NCI-H1436 treated with DMSO at 0.1 percent for 48 hours (cell line): Measurements from ENCODE around the gene NOL3.

Experiments
- DNase-seq: peaks from one replicate; lab custom pipeline; 2025; lab: John Stamatoyannopoulos, UW

The NOL3 gene

DNA sequence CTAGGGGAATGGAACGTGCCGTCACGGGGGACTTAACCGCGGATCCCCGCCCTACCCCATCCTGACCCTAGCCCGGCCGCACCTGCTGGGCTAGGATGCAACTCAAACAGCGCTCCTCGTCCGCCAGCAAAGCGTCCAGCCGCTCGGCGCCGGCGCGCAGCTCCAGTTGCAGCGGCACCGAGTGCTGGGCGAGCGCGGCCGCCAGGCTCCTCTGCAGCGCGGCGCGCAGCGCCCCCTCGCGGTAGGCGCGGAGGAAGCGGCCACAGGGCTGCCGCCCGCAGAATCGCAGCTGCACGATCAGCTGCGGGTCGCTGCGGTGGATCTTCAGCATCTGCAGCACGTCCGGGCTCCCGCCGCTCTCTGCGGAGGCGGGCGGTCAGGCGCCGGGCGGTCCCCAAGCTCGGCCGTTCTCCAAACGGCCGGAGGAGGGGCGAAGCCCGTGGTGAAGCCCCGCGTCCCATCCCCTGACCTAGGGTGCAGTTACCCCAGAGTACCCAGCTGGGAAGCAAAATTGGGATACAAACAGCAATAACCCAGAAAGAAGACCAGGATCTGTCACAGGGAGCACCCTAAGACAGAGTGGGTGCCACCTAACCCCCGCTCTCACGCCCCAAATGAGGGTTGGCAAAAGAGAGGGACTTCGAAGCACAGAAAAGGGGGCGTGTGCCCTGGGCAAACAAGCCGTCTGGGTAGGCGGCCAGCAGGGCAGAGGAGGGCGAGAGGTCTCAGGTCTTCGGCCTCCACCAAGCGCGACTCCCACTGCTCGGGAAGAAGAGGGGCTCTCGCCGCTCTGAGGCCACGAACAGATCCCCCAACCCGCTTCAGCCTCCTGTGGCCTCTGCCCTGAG, 14.8 kb upstream of the NOL3 start:
- DNase-seq = no peak

DNA sequence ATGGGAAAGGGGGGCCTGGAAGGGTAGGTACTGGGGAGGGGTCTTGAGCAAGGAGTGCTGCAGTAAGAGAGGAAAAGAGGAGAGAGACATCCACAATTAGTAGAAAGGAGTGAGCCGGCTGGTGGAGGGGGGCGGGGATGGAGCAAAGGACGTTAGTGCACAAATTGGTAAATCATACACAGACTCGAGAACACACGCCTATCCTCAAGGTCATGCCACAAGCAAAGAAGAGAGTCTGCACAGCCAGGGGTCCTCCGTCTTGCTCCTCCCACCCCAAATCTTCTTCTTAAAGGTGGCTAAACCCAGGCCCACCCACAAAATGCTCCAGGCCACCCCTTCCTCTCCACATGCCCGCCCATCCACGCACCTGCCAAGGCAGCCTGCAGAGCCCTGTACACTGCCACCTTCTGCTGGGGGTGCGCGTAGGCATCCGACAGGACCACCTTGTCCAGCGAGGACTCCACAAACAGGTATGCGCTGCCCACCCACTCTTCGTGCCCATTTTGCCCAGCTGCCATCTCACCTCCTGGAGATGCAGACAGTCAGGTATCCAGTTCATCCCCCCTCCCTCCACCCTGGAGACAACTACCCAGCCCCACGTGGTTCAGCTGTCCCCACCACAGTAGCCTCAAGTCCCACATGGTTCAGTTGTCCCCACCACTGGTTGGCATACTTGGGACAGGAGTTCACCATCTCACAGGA, 14.0 kb upstream of the NOL3 start:
- no peak for DNase-seq

DNA sequence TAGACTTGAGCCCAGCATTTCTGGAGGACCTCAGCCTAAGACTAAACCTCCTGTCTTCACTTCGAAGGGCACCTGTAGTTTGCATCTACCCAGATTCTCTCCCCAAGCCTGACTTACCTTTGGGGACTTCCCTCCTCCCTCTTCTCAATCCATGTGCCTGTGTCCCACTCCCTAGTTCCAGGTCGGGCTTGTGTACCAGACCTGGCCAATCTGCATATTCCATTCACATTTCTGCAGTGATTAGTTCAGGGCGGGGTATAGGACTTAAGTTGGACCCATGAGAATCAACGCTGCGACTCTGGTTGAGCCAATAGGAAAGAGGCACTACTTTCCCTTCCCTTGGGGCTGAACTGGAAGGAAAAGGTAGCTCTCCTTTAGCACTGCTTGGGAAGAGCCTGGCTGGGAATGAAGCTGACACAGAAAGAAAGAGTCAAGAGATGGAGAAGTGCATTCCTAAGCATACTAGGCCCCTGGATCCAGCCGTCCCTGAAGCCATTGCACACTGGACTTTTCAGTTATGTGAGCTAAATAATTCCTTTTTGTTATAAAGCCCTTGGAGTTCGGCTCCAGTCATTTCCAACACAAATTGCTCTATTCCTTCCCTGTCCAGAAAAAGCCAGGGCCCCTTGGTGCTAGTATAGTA, 13.1 kb upstream of the NOL3 start:
- no peak for DNase-seq

DNA sequence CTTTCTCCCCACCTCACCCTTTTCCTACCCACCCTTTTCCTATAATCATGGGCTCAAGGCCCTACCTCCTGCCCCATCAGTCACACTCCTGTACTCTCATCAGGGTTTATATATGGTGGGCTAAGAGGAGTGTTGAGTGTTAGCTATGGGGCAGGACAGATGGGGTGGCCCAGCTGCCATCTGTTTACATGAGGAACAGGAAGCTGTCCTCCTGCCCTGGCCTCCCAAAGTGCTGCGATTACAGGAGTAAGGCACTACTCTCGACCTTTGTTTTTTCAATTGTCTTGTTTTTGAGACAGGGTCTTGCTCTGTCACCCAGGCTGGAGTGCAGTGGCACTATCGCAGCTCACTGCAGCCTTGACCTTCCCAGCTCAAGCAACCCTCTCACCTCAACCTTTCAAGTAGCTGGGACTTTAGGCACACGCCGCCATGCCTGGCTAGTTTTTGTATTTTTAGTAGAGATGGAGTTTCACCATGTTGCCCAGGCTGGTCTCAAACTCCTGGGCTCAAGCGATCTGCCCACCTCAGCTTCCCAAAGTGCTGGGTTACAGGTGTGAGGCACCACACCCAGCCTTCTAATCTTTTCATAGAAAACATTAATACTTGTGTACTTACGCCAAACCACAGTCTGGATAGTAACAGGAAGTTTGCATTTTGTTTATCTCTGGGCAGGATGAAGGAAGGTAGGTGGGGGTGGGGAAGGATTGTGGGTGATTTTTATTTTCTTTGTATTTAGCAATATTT, 12.3 kb upstream of the NOL3 start:
- no peak for DNase-seq

DNA sequence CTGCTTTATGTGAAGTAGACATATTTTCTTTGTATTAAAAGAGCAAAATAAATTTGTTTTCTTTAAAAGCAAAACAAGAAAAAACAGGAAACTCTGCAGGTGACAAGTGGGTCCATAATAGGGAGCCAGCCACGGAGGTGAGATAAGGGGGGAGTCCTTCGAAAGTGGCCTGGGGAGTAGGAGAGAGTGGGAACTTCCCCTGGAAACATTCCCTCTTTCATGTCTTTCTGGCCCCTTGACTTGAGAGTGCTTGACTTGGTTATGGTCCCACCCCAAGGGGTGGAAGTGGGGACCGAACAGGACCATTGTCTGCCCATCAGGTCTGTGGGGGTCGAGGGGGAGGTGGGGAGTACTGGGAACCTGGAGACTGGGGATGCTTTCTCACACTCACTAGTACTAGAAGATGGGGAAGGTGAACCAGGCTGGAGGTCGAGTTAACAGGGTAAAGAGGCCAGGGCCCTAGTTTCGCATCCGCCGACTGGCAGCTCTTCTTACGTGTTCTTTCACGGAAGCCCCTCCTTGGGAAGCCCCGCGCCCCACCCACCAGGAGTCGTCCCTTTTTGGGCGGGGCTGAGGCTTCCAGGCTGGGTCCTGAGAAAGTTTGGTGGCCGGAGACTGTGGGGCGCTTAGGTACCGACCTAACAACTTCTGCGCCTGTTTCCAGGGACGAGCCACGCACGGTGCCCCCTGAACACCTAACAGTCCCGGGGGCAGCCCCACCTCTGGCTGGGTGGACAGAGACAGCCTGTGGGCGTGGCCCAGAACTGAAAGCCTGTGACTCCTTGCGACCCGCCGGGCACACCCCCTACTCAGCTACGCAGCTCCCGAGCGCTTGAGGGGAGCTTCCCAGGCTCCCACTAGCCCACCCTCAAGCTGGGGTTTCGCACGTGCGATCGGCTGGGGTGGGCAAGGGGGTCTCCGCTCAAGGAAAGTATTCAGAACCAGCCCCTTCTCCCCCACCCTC, 11.4 kb upstream of the NOL3 start:
- DNase-seq = no peak

DNA sequence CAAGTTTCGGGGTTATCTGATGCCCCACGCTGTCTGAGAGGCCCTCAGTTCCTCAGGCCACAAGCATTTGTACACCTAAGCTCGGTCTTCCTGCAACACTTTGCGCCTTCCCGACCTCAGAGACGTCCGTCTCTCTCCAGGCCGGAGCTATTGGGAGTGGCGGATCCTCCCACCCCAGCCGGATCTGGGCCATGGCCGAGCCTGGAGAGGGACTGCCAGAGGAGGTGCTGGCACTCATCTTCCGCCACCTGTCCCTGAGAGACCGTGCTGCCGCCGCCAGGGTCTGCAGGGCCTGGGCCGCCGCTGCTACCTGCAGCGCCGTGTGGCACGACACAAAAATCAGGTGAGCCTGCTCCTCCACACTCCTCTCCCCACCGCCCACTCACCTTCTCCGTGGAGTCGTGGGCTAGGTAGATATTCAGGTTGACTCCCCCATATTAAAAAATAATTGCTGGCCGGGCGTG, 8.7 kb upstream of the NOL3 start:
- DNase-seq = no peak

DNA sequence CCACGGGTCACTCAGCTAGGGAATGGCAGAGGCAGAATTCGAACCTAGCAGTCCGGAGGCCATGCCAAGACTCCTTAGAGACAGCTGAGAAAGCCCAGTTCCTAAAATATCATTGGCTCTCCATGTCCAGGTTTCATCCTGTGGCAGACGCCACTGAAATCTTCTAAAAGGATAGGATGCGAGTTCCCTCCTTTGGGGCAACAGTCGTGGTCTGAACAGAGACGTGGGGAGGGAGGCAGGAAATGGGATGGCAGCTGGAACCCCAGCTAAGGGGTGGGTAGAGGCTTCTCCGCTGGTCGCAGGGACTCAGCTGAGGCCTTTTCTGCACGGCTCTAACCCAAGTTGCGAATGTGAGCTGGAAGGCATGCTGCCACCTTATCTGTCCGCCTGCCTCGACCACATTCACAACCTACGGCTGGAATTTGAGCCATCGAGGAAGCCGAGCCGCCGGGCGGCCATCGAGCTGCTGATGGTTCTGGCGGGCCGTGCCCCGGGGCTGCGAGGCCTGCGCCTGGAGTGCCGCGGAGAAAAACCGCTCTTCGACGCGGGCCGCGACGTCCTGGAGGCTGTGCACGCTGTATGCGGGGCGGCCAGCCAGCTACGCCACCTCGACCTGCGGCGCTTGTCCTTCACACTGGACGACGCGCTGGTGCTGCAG, 7.7 kb upstream of the NOL3 start:
- no peak for DNase-seq

DNA sequence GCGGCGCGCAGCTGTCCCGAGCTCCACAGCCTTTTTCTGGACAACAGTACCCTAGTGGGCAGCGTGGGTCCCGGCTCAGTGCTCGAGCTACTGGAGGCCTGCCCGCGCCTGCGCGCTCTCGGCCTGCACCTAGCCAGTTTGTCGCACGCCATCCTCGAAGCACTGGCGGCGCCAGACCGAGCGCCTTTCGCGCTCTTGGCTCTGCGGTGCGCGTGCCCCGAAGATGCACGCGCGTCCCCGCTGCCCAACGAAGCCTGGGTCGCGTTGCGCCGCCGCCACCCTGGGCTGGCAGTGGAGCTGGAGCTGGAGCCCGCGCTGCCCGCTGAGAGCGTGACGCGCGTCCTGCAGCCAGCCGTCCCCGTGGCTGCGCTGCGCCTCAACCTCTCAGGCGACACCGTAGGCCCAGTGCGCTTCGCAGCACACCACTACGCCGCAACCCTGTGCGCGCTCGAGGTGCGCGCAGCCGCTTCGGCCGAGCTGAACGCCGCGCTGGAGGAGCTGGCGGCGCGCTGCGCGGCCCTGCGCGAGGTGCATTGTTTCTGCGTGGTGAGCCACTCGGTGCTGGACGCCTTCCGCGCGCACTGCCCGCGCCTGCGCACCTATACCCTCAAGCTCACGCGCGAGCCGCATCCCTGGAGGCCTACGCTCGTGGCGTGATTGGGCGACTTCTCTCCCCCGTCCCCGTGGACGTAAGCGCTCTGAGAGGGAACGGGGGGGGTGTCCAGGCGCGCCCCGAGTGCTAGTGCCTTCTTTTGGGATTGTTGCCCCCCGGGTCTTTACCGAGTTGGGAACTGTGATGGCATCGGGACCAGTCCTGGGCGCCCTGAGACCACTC, 7.0 kb upstream of the NOL3 start:
- no peak for DNase-seq

DNA sequence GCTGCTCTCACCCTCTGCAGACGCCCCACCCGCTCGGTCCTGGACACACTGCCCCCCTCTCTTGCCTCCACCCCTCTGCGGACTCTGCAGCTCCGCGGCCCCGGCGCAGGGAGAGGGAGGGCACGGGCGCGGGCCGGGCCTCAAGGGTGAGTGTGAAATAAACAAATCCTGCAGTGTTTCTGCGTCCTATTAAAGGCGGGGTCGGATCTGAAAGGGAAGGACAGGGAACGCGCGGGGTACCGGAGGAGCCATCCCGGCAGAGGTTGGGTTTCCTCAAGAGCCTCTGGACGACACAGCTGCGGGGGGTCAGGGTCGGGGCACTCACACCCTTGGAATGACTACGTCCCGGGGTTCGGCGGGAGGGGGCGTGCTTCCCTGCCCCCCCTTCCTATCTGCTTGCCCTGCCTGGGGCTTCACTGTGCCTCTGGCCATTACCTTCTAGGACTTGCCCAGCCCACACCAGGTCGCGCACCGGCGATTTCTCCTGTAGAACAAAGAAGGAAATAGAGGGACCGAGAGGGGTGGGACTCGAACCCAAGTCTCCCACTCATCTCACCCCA, 6.3 kb upstream of the NOL3 start:
- no peak for DNase-seq

DNA sequence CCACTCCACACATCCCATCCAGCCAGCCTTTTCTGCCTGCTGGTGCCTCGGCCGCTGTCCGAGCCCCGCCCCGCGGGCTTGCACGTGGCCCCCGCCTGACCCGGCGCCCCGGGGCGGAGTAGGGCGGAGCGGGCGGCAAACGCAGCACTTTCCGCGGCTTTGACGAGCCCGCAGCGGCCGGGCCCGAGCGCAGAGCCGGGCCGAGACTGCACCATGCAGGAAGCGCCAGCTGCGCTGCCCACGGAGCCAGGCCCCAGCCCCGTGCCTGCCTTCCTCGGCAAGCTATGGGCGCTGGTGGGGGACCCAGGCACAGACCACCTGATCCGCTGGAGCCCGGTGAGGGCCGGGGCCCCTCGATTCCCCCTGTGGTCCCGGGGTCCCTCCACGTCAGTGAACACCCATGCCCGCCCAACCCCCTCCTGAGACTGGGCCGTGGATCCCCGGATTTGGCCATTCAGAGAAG, 5.7 kb upstream of the NOL3 start, which contains the start of gene HSF4:
Gene HSF4, plus strand, starts transcription at position 147 of the 463 bp plus-strand sequence. Its CDS starts 67 bp downstream, at position 214.
- DNase-seq = no peak

DNA sequence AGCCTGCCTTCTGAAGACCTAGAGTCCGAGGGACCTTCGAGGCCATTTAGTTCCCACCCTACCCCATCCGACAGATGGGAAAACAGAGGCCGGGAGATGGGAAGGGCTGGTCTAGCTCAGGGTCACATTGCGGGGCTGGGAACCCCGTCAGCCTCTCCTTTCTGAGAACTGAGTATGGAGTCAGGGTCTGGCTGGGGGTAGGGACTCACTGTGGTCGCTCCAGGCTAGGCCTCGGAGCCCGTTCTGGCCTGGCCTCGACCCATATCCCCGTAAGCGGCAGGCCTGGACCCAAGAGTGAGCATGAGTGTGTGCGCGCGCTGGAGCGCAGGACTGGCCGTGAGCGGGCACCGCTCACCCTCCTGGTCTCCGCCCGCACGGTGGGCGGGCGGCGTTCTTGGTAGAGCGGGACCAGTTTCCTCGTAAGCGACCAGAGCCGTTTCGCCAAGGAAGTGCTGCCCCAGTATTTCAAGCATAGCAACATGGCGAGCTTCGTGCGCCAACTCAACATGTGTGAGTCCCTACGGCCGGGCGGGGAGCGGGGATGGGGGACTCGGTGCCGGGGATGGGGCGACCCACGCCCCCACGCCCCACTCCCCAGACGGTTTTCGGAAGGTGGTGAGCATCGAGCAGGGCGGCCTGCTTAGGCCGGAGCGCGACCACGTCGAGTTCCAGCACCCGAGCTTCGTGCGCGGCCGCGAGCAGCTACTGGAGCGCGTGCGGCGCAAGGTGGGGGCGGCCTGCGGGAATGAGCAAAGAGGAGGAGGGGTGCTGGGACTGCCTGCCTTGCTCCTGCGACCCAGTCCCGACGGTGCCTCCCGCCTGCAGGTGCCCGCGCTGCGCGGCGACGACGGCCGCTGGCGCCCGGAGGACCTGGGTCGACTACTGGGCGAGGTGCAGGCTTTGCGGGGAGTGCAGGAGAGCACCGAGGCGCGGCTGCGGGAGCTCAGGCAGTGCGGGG, 4.9 kb upstream of the NOL3 start:
- no peak for DNase-seq

DNA sequence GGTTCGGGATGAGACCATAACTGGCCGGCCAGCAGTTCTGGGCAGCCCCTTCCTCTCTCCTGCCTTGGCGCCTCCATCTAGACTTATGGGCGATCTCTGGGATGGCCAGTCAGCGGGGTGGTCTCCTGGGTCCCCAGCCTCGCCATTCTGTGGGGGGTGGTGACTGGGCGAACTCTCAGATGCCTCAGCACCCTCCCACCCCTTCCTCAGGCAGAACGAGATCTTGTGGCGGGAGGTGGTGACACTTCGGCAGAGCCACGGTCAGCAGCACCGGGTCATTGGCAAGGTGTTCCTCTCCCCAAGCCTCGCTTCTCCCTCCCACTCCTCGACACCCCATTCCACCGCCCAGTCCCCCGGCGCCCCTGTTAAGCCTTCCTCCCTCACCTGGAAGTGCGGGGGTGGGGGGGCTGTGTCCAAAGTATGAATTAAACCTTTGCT, 4.2 kb upstream of the NOL3 start:
- no peak for DNase-seq

DNA sequence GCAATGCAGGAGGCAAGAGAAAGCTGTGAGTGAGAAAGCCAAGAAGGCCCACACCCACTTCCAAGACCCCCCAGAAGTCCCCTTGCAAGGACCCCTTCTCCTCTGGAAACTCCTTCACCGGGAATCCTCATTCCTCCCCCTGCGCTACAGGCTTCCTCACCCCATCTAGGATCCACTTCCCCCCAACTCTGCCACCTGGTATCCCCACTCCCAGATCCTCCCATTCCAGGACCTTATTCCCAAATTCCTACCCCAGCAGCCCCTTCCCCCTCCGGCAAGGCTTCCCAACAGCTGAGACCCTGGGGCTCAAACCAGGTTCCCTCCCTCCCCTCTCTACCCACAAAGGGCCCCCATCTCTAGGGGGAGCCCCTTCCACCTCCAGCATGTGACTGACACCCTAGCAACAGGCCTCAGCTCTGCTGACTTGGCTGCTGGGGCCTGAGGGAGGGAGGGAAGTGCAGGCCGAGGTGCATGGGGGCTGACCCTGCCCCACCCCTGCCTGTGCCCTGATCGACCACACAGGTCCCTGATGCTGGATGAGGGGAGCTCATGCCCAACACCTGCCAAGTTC, 3.7 kb upstream of the NOL3 start:
- DNase-seq = no peak

DNA sequence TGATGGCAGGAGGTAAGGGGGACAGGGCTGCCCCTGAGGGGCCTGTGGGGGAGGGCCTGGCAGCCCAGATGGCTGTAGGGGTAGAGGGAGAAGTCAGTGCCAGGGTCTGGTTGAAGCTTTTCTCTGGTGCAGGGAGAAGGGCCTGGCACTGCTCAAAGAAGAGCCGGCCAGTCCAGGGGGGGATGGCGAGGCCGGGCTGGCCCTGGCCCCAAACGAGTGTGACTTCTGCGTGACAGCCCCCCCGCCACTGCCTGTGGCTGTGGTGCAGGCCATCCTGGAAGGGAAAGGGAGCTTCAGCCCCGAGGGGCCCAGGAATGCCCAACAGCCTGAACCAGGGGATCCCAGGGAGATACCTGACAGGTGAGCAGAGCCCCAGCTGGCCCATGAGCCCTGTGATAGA, 2.8 kb upstream of the NOL3 start:
- DNase-seq = no peak

DNA sequence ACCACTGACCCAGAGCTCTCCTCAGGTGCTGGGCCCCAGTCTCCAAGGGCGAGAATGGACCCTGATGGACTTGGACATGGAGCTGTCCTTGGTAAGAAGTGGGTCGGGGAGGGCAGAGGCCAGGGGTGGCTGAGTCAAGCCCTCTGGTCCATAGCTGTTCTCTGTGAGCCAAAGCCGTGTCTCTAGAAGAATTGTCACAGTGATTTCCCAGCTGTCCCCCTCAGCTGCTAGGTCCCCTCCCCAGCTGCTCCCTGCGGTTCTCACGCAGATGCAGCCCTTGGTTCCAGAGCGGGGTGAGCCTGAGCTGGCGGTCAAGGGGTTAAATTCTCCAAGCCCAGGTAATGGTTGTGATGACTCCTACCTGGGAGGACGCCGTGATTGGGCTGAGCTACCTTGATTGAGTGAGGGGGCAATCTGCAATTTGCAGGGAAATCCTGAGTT, 1.3 kb upstream of the NOL3 start:
- DNase-seq = no peak

DNA sequence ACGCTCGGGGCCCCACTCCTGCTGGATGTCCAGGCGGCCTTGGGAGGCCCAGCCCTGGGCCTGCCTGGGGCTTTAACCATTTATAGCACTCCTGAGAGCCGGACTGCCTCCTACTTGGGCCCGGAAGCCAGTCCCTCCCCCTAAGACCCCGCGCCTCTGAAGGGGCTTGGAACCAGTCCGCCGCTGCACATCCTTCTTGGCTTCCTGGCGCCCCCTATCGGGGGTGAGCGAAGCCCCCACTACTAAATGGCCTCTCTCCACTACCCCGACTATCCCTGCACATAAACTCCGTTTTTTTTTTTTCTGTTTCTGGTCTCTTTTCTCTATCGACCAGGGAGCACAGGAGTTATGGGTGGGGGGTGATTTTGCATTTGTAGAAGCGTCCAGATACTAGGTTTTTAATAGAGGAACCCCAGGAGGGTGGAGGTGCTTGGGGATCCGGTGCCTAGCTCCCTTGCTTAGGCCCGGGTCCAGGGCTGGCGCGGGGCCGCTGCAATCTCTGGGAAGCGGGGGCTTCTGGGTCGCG, 633 bp upstream of the NOL3 start:
- peak; percentile 31 for DNase-seq
